SU-DHL-6 (cell line): ENCODE data around the gene PACS2.

Experiments
- H2AFZ ChIP-seq: fragments of 200-600 bp; sonication (generic); 2 replicates; pipeline ENCODE4 v1.6.1; 2014; ENCODE audit warnings: low read depth, mild to moderate bottlenecking, moderate library complexity, mixed read lengths, antibody characterized with exemption, low read length; ENCODE audit not compliant: severe bottlenecking
- H3F3A ChIP-seq: fragments of 200-600 bp; shearing (Covaris generic); 2 replicates; pipeline ENCODE4 v1.6.0; 2016; ENCODE audit warnings: antibody characterized with exemption, mild to moderate bottlenecking; ENCODE audit not compliant: insufficient read depth
- H3K27ac ChIP-seq: fragments of 200-600 bp; sonication (generic); 2 replicates; pipeline ENCODE4 v1.5.1; 2016; ENCODE audit warnings: low read depth, mild to moderate bottlenecking, low read length, moderate library complexity, mixed read lengths
- H3K27me3 ChIP-seq: fragments of 200-600 bp; sonication (generic), shearing (Covaris generic); 2 replicates; pipeline ENCODE4 v1.6.0; 2014; ENCODE audit warnings: mild to moderate bottlenecking, low read length
- H3K36me3 ChIP-seq: fragments of 200-600 bp; sonication (generic); 2 replicates; pipeline ENCODE4 v1.6.1; 2014; ENCODE audit warnings: mild to moderate bottlenecking, low read length, mixed read lengths
- H3K4me2 ChIP-seq: fragments of 300-600, 200-600 bp; shearing (Covaris generic), sonication (generic); 2 replicates; pipeline ENCODE4 v1.6.0; 2014; ENCODE audit warnings: low read length, low read depth, mild to moderate bottlenecking; ENCODE audit not compliant: poor library complexity, severe bottlenecking
- H3K4me3 ChIP-seq: fragments of 200-600 bp; sonication (generic); 2 replicates; pipeline ENCODE4 v1.5.1; 2014; ENCODE audit warnings: antibody characterized with exemption, low read length, mild to moderate bottlenecking, mixed read lengths; ENCODE audit not compliant: insufficient read depth, poor library complexity, severe bottlenecking
- H3K79me2 ChIP-seq: fragments of 200-600 bp; sonication (generic); 2 replicates; pipeline ENCODE4 v1.6.1; 2014; ENCODE audit warnings: mild to moderate bottlenecking, low read length, moderate library complexity; ENCODE audit not compliant: insufficient read depth
- H3K9ac ChIP-seq: fragments of 200-600 bp; sonication (generic); 2 replicates; pipeline ENCODE4 v1.7.0; 2014; ENCODE audit warnings: mild to moderate bottlenecking, low read length
- H3K9me2 ChIP-seq: fragments of 200-600 bp; sonication (generic); replicated peaks from 2 replicates; pipeline ENCODE4 v1.6.1; 2014; ENCODE audit warnings: low read length; ENCODE audit not compliant: insufficient read depth
- H3K9me3 ChIP-seq: fragments of 200-600 bp; sonication (generic); 2 replicates; pipeline ENCODE4 v1.6.1; 2014; ENCODE audit warnings: low read length, mixed read lengths; ENCODE audit not compliant: insufficient read depth
- H4K20me1 ChIP-seq: fragments of 200-600 bp; sonication (generic); 2 replicates; pipeline ENCODE4 v1.6.1; 2014; ENCODE audit warnings: low read depth, mild to moderate bottlenecking, antibody characterized with exemption, low read length, moderate library complexity, mixed read lengths
- EZH2phosphoT487 ChIP-seq: fragments of 200-600 bp; sonication (generic), shearing (Covaris generic); conservative IDR thresholded peaks from 2 replicates; pipeline ENCODE4 v1.6.1; 2018; ENCODE audit warnings: mild to moderate bottlenecking, antibody characterized with exemption, low read length, moderate library complexity, mixed read lengths
- TF ChIP-seq, protein P1 (sequence below): fragments of 200-600 bp; sonication (generic); IDR thresholded peaks from one replicate; pipeline ENCODE4 v1.5.1; 2017; ENCODE audit warnings: antibody characterized with exemption, mild to moderate bottlenecking, low read length, moderate library complexity; ENCODE audit not compliant: insufficient read depth, poor library complexity, severe bottlenecking

Gene PACS2

DNA sequence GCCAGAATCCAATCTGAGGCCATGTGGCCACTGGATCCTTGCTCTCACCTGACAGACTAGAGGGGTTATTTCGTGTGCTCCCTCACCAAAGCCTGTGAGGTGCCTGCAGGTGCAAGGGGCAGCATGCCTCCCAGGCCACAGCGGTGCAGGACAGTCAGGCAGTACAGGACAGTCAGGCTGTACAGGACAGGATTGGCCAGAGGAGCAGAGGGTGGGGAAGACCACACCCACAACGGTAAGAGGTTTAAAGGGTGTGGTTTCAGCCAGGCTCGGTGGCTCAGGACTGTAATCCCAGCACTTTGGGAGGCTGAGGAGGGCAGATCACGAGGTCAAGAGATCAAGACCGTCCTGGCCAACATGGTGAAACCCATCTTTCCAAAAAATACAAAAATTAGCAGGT, 10.6 kb upstream of the PACS2 start:
- Histone ChIP-seq H3F3A (no peaks in the 10 kb centered on the region), H3K9ac (no peak overlapping the region), H3K4me2 (no peak overlapping the region), H3K27me3 (no peaks in the 10 kb centered on the region), H3K9me2 (no peaks in the 10 kb centered on the region), H3K9me3 (no peaks in the 10 kb centered on the region), H3K4me3 (no peak overlapping the region), H3K27ac (no peak overlapping the region), H2AFZ (no peak overlapping the region), H3K79me2 (no peaks in the 10 kb centered on the region), H4K20me1 (no peaks in the 10 kb centered on the region), H3K36me3 (no peaks in the 10 kb centered on the region)
- TF ChIP-seq EZH2phosphoT487: no peak
- TF ChIP-seq, protein P1, sequence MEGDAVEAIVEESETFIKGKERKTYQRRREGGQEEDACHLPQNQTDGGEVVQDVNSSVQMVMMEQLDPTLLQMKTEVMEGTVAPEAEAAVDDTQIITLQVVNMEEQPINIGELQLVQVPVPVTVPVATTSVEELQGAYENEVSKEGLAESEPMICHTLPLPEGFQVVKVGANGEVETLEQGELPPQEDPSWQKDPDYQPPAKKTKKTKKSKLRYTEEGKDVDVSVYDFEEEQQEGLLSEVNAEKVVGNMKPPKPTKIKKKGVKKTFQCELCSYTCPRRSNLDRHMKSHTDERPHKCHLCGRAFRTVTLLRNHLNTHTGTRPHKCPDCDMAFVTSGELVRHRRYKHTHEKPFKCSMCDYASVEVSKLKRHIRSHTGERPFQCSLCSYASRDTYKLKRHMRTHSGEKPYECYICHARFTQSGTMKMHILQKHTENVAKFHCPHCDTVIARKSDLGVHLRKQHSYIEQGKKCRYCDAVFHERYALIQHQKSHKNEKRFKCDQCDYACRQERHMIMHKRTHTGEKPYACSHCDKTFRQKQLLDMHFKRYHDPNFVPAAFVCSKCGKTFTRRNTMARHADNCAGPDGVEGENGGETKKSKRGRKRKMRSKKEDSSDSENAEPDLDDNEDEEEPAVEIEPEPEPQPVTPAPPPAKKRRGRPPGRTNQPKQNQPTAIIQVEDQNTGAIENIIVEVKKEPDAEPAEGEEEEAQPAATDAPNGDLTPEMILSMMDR: no peak

DNA sequence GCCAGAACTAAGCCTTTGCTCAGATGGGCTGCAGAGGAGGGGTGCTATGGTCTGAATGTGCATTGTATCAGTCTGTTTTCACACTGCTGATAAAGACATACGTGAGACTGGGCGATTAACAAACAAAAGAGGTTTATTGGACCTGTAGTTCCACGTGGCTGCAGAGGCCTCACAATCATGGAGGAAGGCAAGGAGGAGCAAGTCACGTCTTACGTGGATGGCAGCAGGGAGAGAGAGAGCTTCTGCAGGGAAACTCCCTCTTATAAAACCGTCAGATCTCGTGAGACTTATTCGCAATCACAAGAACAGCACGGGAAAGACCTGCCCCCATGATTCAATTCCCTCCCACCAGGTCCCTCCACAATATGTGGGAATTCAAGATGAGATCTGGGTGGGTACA, 10.0 kb upstream of the PACS2 start:
- Histone ChIP-seq H3K9me2 (no peaks in the 10 kb centered on the region), H3K9ac (no peak overlapping the region), H3K4me3 (no peak overlapping the region), H3K79me2 (no peaks in the 10 kb centered on the region), H4K20me1 (no peaks in the 10 kb centered on the region), H3K4me2 (no peak overlapping the region), H3K27me3 (no peaks in the 10 kb centered on the region), H3K36me3 (no peaks in the 10 kb centered on the region), H3K9me3 (no peaks in the 10 kb centered on the region), H3F3A (no peaks in the 10 kb centered on the region), H2AFZ (no peak overlapping the region), H3K27ac (no peak overlapping the region)
- TF ChIP-seq EZH2phosphoT487: no peak
- TF ChIP-seq, protein P1: no peak

DNA sequence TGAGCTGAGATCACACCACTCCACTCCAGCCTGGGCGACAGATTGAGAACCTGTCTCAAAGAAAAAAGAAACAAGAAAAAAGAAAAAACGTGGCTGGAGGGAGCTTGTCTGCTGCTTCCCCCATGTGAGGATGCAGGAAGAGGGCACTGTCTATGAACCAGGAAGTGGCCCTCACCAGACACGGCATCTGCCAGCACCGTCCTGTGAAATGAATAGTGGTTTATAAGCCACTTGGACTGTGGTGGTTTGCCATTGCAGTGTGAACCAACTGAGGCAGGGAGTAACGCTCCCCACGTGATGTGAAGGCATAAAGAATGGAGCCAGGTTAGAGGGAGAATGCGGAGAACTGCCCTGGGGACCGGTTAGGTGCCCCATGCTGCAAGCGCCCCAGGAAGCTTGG, 9.2 kb upstream of the PACS2 start:
- no peaks in the 10 kb centered on the region for H3K36me3 ChIP-seq
- no peak overlapping the region for H3K9ac ChIP-seq
- H3K9me2 ChIP-seq: no peaks in the 10 kb centered on the region
- H3K9me3 ChIP-seq: no peaks in the 10 kb centered on the region
- no peaks in the 10 kb centered on the region for H4K20me1 ChIP-seq
- H3K4me3 ChIP-seq: no peak overlapping the region
- H2AFZ ChIP-seq: no peak overlapping the region
- no peak overlapping the region for H3K27ac ChIP-seq
- no peaks in the 10 kb centered on the region for H3K27me3 ChIP-seq
- H3F3A ChIP-seq: no peaks in the 10 kb centered on the region
- TF ChIP-seq, protein P1: no peak
- no peak for TF ChIP-seq EZH2phosphoT487
- H3K4me2 ChIP-seq: no peak overlapping the region
- no peaks in the 10 kb centered on the region for H3K79me2 ChIP-seq

DNA sequence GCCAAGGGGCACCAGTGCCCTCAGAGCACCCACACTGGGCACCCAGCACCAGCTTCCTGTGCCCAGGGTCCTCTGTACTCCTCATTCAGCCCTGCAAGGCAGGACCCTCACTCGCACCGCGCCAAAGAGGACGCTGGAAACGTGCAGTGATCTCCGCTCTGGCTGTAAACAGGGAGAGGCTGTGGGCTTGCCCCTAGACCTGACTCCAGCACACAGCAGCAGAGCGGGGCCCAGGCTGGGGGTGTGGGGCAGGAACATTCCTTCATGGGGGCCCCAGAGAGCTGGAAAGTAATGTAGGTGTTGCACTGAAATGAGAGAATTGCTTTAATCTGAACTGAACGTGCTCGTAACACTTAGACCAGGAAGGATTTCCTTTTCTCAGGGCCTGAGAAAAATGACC, 8.8 kb upstream of the PACS2 start:
- Histone ChIP-seq H3K27ac (no peak overlapping the region), H3K79me2 (no peaks in the 10 kb centered on the region), H3K9ac (no peak overlapping the region), H3K4me2 (no peak overlapping the region), H3K36me3 (no peaks in the 10 kb centered on the region), H3K9me3 (no peaks in the 10 kb centered on the region), H3K9me2 (no peaks in the 10 kb centered on the region), H3F3A (no peaks in the 10 kb centered on the region), H3K4me3 (no peak overlapping the region), H3K27me3 (no peaks in the 10 kb centered on the region), H2AFZ (no peak overlapping the region), H4K20me1 (no peaks in the 10 kb centered on the region)
- TF ChIP-seq EZH2phosphoT487: no peak
- TF ChIP-seq, protein P1: no peak
